MV-4-11 (cell line): ENCODE measurements around the gene SLC4A5.

Experiments used
- DNase-seq: peaks from one replicate; lab custom pipeline; 2025; lab: John Stamatoyannopoulos, UW

The SLC4A5 gene

DNA sequence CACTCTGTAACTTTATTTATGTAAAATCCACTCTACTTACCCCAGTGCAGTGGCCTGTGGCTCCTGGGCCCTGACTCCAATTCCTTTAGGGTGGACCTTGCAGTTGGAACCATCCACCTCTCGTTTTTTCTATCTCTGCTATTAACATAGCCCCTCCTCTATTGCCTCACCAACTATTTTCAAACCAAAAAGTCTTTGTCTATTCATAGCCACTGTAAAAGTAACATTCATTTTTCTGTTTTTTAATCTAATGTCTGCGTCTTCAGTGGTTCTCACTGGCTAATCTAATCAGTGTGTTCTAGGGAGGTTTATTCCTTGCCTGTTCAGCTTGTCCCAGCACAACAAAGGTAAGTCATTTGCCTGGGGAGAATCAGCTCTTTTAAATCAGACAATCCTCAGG is at the start of gene SLC4A5:
Gene SLC4A5 (minus strand): TSS at position 101 of the 400 bp plus-strand sequence. CDS start 28,393 bp downstream, outside the sequence.
- DNase-seq: no peak

GRCh38 chr2:74392449-74392743 is 49.2 kb upstream of the SLC4A5 start:
- DNase-seq: no peak

DNA sequence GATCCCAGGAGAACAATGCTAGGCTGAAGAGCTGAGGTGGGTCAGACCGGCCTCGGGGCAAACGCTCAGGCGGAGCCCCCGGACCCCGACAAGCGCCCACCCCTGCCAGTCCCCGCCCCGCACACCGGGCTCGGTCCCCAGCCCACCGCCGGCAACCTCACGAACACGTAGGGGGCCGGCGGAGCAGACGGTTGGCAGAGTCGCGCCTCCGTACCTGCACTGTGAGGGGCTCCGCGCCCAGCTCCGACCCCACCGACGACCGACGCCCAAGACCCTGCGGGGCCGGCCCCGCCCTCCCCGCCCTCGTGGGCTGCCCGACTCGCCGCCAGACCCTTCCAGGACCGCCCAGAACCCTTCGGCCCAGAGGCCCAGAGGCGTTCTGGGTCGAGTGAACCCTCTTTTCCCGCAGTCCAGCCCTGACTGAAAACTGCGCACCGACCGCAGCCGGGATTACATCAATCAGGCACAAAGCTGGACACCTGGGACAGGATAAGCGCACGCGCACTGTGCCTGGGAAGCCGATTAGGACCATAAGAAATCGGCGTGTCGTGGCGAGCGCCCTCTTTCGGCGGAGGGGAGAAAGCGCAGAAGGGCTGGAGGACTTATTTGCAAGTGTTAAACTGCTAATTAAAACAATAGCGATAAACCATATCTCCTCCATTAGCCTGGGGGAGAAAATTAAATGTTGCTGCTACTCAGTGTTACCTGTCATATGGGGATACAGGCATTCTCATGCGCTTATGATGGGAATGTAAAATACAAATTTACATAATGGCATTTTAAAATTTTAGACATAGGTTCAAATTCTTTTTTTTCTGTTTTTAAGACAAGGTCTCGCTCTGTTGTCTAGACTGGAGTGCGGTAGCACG is 48.6 kb upstream of the SLC4A5 start:
- DNase-seq: peak; percentile 85

DNA sequence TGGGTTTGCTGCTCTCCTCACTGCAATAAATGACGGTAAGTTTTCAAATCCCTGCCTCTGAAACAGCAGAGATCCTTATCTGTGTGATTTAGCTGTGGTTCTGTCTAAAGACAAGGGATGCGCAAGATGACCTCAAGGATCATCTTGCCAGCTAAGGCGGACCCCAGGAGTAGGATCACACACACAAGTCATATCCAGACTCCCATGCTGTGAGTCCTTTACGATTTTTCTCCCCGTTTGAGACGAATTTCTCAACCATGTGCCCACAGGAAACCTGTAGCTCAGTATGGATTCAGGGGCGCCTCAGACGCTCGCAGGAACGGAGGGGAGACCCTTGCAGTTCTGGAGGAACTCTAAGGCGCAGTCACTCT is 48.0 kb upstream of the SLC4A5 start:
- peak; percentile 15 for DNase-seq

GRCh38 chr2:74390606-74391005 is 47.4 kb upstream of the SLC4A5 start:
- no peak for DNase-seq

DNA sequence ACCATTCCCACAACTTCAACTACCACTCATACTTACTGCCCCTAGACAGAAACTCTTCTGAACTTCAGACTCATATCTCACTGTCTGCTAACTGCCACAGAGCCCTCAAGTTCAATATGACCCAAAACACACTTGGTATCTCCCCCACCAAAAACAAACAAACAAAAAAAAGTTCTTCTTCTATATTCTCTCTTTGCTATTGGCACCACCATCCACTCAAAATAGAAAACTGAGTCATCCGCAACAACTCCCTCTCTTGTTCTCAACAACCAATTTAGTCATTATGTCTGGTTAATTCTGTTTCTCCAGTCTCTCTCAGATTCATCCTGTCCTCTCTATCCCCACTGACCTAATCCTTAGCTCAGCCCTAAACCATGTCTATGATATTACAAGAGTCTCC is 44.1 kb upstream of the SLC4A5 start:
- DNase-seq: peak; percentile 6

GRCh38 chr2:74385396-74385795 is 42.2 kb upstream of the SLC4A5 start:
- DNase-seq: peak; percentile 73

DNA sequence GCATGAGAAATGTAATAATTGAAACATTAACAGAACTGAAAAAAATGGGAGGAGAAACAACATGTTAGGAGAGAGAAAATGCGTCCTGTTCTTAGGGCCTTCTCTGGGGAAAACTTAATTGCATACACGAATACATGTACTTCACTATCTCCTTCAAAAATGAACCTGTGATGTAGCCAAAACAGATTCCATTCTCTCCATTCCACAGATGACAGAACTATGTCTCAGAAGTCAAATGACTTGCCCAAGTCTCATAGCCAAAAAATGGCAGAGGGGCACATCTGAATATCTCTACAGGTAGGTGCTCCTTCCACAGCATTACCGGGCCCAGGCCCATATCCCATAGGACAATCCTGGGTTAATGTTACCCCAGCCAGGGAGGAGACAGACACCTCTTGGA is 40.8 kb upstream of the SLC4A5 start:
- DNase-seq: no peak

DNA sequence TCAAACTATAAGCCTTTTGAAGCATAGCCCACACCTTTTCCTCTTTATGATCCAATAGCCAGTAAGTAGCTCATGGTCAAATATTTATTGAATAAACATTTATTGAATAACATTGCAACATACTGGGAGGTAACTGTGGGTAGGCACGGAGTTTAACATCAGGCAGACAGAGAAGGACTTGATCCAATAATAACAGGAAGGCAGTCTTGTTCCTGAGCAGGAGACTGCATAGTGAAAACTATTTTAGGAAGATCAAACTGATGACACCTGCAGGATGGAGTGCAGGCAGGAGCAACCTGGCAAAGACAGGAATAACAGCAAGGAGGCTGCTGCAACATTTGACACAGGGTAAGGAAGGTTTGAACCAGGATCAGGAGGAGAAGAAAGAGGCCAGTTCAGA is 40.0 kb upstream of the SLC4A5 start:
- no peak for DNase-seq

- DNase-seq: no peak
These were observed 38.5 kb upstream of the SLC4A5 start for GRCh38 chr2:74381751-74382150.

DNA sequence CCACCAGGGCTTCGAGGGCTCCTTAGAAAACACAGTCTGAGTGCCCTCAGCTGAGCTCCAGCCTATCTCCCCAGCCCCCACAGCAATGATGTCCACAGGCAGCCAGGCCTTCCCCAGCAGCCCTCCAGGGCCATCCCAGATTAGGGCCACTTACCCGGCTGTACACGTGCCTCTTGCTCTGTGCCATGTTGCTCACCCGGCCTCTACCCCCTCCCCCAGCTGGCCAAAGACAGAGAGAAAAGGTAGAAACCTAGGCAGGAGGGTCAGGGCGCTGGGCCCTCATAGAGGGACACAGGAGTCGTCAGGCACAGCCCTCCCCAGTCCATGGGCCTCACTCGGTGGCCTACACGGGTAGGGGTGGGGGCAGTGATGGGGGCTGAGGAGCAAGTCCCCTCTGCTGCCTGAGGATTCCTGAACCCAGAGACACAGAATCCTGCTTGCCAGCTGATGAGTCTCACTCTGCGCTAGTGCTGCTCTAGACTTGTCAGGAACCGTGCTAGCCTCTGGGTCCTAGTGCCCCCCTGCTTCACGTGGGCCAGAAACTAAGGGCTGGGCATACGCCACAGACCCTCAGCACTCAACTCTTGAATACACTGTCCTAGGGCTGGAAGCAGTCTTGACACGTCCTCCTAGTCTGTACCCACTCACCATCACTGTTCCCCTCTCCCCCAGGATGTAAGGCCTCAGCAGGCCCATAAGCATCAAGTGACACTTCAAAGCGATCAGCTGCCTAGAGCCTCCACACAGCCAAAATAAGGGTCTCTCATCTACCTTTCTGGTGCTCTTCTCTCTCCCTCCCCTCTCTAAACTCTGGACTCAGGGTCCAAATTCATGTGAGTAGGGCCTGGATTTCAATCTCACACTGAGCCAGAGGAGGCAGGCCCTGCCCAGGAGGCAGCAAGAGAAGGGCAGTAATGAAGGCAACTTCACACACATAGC is 36.9 kb upstream of the SLC4A5 start, which contains the start of gene DCTN1:
Gene DCTN1 (minus strand): TSS at position 461 of the 939 bp plus-strand sequence. CDS start 274 bp downstream, at position 187.
- no peak for DNase-seq

- DNase-seq: no peak
These were observed 34.8 kb upstream of the SLC4A5 start for GRCh38 chr2:74378007-74378406.

- DNase-seq: peak; percentile 63
These were observed 32.6 kb upstream of the SLC4A5 start for GRCh38 chr2:74375838-74376237.

GRCh38 chr2:74374509-74375205 is 31.4 kb upstream of the SLC4A5 start:
- DNase-seq: no peak

GRCh38 chr2:74373985-74374384 is 30.8 kb upstream of the SLC4A5 start:
- DNase-seq: no peak

- DNase-seq: no peak
These were observed 30.0 kb upstream of the SLC4A5 start for GRCh38 chr2:74373221-74373676.

DNA sequence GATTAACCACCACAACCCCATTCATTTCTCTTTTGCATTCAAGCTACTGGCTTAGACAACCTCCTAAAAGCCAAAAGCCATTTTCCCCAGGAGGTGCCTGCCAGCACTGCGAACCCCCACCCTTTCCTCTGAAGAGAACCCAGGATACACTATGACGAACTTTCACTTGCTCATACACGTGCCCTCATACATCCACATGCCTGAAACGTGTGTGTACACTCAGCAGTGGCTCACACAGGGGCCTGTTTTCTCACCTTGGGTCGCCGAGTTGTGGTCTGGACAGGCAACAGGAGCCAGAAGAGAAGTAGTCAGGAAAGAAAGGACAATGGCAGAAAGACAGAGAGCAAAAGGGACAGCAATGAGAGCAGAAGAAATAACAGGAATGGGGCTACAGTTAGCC is 29.5 kb upstream of the SLC4A5 start:
- DNase-seq: no peak

DNA sequence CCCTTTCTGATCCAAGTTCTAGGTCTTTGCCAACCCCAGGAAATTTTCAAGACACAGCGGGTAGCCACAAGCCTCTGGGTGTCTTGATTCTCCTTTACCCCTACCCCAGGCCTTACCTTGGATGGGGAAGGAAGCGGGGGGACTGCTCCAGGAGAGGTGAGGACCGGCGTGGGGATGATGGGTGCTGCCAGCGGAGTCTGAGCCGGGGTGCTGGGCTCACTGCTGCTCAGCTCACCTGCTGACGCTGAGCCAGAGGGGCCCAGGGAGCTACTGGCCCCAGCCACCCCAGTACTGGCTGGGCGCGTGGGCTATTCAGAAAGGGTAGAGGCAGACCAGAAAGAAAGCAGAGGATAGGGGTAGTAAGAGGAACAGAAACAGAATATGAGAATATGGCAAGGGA is 28.2 kb upstream of the SLC4A5 start:
- DNase-seq: no peak

DNA sequence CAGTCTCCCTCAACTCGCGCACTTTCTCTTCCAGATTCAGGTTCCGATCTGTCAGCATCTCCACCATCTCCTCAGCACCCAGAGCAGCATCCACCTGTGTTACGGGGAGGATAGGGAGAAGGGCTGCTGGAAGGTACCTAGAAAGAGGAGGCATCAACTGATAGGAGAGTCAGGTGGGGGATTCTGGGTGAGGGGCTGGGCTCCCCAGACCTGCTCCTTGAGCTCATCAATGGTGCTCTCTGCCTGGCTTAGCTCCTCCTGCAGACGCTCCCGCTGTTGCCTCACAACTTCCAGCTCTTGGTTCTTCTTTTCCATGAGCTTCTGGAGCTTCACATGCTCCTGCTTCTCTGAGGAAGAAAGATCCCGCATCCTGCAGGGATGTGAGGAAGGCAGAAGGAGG is 26.8 kb upstream of the SLC4A5 start:
- DNase-seq: no peak

- DNase-seq: no peak
These were observed 25.3 kb upstream of the SLC4A5 start for GRCh38 chr2:74368499-74368898.

GRCh38 chr2:74367789-74368188 is 24.6 kb upstream of the SLC4A5 start:
- no peak for DNase-seq

DNA sequence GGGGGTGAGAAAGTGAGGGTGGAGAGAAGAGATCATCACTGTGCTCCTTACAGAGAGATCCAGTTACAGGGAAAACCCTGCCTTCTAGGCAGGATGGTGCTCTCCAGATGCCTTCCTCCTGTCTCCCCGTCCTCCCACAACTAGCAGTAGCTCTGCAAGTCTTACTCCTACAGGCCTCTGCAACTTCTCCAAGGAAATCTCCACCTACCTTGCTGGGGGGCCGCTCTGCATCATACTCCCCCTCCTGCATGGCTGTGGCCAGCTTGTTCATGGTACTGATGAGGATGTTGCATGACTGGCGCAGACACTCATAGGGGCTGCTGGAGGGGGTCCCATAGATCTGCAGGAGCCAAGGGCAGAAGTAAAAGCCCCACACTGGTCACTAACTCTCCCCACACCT is 22.8 kb upstream of the SLC4A5 start:
- DNase-seq: no peak
